ENCODE data around the gene EN1.

DNA sequence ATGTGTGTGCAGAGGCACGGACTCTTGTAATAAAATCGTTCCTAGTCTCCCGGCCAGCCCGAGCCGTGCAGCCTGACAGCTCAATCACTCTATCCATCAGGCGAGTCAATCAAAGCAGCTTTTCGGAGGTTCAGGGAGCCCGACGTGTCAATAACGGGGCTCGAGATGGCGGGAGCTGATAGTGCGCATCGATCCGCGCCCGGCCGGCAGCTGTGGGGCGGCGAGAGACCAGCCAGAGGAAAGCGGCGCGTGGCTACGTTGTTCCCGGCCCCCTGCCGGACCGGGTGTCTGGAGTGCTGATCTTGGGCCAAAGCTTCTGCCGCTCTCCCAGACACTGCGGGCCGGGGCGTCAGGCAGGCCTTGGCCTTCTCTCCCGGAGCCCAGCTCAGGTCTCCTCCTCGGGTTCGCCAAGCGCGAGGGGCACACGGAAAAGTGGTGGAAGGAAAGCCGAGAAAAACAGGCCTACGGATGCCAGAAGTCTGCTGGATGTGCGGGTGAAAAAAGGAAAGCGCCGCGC lies 2.4 kb downstream of the EN1 start:
- no peak for TF ChIP-seq POLR2A (IDR thresholded peaks at IDR 0.05)
- TF ChIP-seq, protein P1, sequence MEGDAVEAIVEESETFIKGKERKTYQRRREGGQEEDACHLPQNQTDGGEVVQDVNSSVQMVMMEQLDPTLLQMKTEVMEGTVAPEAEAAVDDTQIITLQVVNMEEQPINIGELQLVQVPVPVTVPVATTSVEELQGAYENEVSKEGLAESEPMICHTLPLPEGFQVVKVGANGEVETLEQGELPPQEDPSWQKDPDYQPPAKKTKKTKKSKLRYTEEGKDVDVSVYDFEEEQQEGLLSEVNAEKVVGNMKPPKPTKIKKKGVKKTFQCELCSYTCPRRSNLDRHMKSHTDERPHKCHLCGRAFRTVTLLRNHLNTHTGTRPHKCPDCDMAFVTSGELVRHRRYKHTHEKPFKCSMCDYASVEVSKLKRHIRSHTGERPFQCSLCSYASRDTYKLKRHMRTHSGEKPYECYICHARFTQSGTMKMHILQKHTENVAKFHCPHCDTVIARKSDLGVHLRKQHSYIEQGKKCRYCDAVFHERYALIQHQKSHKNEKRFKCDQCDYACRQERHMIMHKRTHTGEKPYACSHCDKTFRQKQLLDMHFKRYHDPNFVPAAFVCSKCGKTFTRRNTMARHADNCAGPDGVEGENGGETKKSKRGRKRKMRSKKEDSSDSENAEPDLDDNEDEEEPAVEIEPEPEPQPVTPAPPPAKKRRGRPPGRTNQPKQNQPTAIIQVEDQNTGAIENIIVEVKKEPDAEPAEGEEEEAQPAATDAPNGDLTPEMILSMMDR (IDR thresholded peaks at IDR 0.05) = no peak

Measured in gastroesophageal sphincter (tissue), 3 donors.